ENCODE data around the gene SAMD11. TPM values are rescaled to one million over a fixed set of nuclear protein-coding genes. Genes with fewer than 3 reads are reported as not detected.

SAMD11 gene
- total RNA-seq, 1 experiment from 2014 or later: 11.5 TPM

- H3K4me3 ChIP-seq (replicated peaks in 1 of 2; ENCODE audit: low read depth in 1 of 2, low read length in 2 of 2): peak overlapping the region in 1 of 2 experiments; percentile 74; a peak in 1 of 4 replicates
- H2AFZ ChIP-seq (ENCODE audit: low read depth, low read length, poor library complexity, severe bottlenecking): no peak overlapping the region
- no peak for ATAC-seq
- peaks cover 24% of the 10 kb centered on the region; the same call in 1 of the 2 replicates for H3K79me2 ChIP-seq (ENCODE audit: insufficient read depth, low read length)
- intact Hi-C loops (cut with micrococcal nuclease): loop anchor here (5.0 kb wide), 1 partner anchor 63 kb away; no protein-coding TSS in a partner anchor
- H3K4me1 ChIP-seq (ENCODE audit: control insufficient read depth in 1 of 2, insufficient read depth in 2 of 2, low read length in 2 of 2): peaks cover 21 to 41% of the 10 kb centered on the region in 2 experiments
- no peaks in the 10 kb centered on the region for H3K9me2 ChIP-seq (ENCODE audit: insufficient read depth)
- H3K27ac ChIP-seq (ENCODE audit: low read depth, low read length): peak overlapping the region; percentile 100
- H3K9me3 ChIP-seq (ENCODE audit: control insufficient read depth in 1 of 2, insufficient read depth in 1 of 2, low read depth in 1 of 2, low read length in 2 of 2): no peaks in the 10 kb centered on the region; a peak in 1 of 4 replicates
- H3K36me3 ChIP-seq (ENCODE audit: control insufficient read depth in 1 of 2, insufficient read depth in 2 of 2, low read length in 2 of 2): peaks cover 11 to 19% of the 10 kb centered on the region in 2 experiments; a peak in 3 of 4 replicates
- DNase-seq (ENCODE audit: low read depth, low spot score): no peak
- TF ChIP-seq MAX (IDR thresholded peaks at IDR 0.05): no peak
- TF ChIP-seq SP1 (IDR thresholded peaks at IDR 0.05; ENCODE audit: low read depth): no peak
- TF ChIP-seq REST (IDR thresholded peaks at IDR 0.05; ENCODE audit: low read depth): no peak
- no peak for TF ChIP-seq FOSL1 (IDR thresholded peaks at IDR 0.05; ENCODE audit: low read depth)
- no peak for TF ChIP-seq SIN3A (IDR thresholded peaks at IDR 0.05; ENCODE audit: low read depth)
- no TSS peak for BruUV-seq (replicated peaks)
- ChIA-PET POLR2A (no interaction called here), RAD21 (ENCODE audit: low non-redundant PET in 1 of 2, low total read pairs in 2 of 2, uncharacterized antibody in 2 of 2, unreplicated experiment in 2 of 2) (no interaction called here), CTCF (no interaction called here)
- H3K27me3 ChIP-seq (ENCODE audit: insufficient read depth, low read length): no peaks in the 10 kb centered on the region
- no peaks in the 10 kb centered on the region for H4K20me1 ChIP-seq (ENCODE audit: insufficient read depth)
- peak overlapping the region; percentile 93 for H3K4me2 ChIP-seq (ENCODE audit: low read length)
- peak overlapping the region; percentile 94 for H3K9ac ChIP-seq (ENCODE audit: low read length)
Observed at GRCh38 chr1:964691-965525, 41.2 kb downstream of the SAMD11 start.
